ENCODE measurements around the gene DPY19L3.
A peak's percentile ranks its signal among the peaks of the same experiment; 100 is the strongest.
"Not testable (repeated sequence)": the region's sequence is repeated elsewhere in the genome, so short reads cannot be mapped to it uniquely, and the experiment has no call there.

DPY19L3 gene

GRCh38 chr19:32442650-32443049 is 37.1 kb downstream of the DPY19L3 start:
- no peak for DNase-seq (ENCODE audit: low read depth in 2 of 2)

DNA sequence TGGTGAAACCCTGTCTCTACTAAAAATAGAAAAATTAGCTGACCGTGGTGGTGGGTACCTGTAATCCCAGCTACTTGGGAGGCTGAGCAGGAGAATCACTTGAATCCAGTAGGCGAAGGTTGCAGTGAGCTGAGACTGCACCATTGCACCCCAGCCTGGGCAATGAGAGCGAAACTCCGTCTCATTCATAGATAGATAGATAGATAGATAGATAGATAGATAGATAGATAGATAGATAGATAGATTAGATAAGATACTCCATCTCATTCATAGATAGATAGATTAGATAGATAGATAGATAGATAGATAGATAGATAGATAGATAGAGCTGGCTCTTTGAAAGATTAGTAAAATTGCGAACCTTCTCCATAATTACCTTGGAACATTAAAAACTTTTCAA is 42.0 kb downstream of the DPY19L3 start:
- DNase-seq (ENCODE audit: low read depth in 2 of 2): not testable (repeated sequence)

DNA sequence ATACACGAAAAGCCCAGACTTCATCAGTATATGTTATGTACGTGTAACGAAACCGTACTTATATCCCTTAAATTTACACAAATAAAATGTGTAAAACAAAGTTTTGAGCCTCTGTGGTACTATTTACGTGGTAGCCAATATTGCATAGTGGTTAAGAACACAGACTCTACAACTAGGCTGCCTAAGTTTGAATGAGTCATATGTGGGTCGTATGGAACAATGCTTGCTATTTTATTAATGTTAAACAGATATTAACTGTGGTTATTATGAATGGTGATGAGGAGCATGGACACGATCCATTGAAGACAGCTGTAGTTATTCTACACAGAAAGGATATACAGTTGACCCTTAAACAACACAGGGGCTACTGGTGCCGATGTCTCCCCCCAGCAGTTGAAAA is 42.5 kb downstream of the DPY19L3 start:
- no peak for DNase-seq (ENCODE audit: low read depth in 2 of 2)

GRCh38 chr19:32450217-32450616 is 44.6 kb downstream of the DPY19L3 start:
- DNase-seq (ENCODE audit: low read depth in 2 of 2): no peak

GRCh38 chr19:32453736-32454135 is 48.2 kb downstream of the DPY19L3 start:
- DNase-seq (ENCODE audit: low read depth in 2 of 2): no peak

DNA sequence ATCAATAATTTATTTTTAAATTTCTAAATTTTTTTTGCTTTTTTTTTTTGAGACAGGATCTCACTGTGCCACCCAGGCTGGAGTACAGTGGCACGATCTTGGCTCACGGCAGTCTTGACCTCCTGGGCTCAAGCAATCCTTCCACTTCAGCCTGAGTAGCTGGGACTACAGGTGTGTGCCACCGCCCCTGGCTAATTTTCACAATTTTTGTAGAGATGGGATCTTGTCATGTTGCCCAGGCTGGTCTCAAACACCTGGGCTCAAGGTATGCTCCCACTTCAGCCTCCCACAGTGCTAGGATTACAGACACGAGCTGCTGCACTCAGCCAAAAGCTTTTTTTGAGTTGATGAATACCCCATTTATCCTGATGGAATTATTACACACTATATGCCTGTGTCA is 50.8 kb downstream of the DPY19L3 start:
- DNase-seq (ENCODE audit: low read depth in 2 of 2): no peak

DNA sequence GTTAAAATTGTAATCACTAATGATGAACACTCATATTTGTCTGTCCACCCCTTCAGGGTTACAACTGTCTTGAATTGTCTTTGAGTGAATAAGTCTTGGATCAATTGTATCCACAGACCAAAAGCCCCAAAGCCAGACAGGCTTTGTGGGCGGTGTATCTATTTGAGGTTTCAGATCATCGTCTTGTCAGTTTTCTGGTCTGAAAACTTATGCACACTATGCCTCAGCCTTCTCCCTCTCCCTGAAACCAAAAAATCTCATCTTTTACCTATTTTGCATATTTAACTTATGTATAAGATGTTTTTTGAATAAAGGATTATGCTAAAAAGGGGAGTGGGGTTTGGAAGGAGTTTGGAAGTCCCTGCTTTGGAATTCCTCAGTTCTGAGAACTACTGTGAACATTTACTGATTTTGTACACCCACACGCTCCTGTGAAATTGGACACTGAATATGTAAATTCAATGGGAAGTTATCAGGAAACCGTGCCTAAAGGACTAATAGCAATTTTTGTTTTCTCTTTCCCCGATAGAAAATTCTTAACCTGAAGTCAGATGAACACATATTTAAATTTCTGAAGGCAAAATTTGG is 52.1 kb downstream of the DPY19L3 start:
- DNase-seq (ENCODE audit: low read depth in 2 of 2): no peak

- DNase-seq (ENCODE audit: low read depth in 2 of 2): no peak
Observed at GRCh38 chr19:32458500-32459123, 53.0 kb downstream of the DPY19L3 start.

DNA sequence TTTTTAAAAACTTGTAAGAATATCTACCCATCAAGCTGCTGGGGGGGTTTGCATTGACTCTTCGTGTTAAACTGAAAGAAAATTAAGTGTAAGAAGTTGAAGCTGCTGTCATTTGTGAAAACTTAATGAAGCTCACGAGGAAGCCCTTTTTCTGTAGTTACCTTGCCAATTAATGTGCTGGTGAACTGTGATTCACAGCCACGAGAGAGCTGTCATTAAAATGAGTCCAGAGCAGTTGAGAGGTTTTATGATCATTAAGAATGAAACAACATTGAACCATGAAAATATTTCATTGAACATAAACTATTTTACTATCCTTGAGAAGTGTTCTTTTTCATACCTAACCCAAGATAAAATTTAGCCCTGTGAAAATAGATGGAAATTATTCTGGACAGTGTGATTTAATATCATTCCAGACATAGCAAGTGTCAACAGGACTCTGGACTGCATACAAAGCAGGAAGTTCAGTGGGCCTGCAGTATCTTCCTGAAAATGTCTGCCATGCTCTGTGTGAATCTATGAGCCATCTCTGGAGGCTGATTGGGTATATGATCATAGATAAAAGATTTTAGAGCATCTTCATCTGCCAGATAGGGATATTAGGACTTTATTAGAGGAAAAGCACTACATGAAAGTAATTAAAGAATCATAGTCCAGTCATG is 53.8 kb downstream of the DPY19L3 start:
- no peak for DNase-seq (ENCODE audit: low read depth in 2 of 2)

DNA sequence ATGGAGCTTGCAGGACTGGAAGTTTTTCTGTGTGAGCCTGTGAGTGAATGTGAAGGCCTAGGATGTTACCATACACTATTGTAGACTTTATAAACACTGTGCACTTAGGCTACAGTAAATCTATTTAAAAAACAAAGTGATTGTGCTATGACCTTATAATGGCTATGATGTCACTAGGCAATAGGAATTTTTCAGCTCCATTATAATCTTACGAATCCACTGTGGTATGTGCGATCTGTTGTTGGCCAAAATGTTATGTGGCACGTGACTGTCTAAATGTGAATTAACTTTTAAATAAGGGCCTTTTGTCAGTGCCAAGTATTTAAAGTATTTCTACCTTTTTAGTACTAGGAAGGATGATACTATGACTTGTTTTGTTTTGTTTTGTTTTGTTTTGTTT is 54.9 kb downstream of the DPY19L3 start:
- no peak for DNase-seq (ENCODE audit: low read depth in 2 of 2)

DNA sequence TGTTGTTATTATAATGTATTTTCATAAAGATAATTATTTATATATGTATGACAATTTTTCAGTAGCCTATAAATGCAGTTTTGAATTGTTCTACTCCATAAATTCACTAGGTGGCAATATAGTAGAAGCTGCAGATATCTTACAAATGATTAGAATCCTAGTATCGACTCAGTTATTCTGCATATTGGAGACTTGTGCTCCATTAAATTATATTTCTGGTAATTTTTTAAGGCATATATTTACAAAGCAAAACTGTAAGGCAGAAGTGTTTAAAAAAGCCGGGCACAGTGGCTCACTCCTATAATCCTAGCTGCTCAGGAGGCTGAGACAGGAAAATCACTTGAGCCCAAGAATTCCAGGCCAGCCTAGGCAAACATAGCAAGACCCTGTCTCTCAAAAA is 58.7 kb downstream of the DPY19L3 start:
- no peak for DNase-seq (ENCODE audit: low read depth in 2 of 2)

- DNase-seq (ENCODE audit: low read depth in 2 of 2): no peak
Observed at GRCh38 chr19:32465176-32465575, 59.6 kb downstream of the DPY19L3 start.

GRCh38 chr19:32469795-32470194 is 64.2 kb downstream of the DPY19L3 start:
- no peak for DNase-seq (ENCODE audit: low read depth in 2 of 2)

GRCh38 chr19:32471095-32471494 is 65.5 kb downstream of the DPY19L3 start:
- DNase-seq (ENCODE audit: low read depth in 2 of 2): no peak

- DNase-seq (ENCODE audit: low read depth in 2 of 2): no peak
Observed at GRCh38 chr19:32471811-32472210, 66.2 kb downstream of the DPY19L3 start.

DNA sequence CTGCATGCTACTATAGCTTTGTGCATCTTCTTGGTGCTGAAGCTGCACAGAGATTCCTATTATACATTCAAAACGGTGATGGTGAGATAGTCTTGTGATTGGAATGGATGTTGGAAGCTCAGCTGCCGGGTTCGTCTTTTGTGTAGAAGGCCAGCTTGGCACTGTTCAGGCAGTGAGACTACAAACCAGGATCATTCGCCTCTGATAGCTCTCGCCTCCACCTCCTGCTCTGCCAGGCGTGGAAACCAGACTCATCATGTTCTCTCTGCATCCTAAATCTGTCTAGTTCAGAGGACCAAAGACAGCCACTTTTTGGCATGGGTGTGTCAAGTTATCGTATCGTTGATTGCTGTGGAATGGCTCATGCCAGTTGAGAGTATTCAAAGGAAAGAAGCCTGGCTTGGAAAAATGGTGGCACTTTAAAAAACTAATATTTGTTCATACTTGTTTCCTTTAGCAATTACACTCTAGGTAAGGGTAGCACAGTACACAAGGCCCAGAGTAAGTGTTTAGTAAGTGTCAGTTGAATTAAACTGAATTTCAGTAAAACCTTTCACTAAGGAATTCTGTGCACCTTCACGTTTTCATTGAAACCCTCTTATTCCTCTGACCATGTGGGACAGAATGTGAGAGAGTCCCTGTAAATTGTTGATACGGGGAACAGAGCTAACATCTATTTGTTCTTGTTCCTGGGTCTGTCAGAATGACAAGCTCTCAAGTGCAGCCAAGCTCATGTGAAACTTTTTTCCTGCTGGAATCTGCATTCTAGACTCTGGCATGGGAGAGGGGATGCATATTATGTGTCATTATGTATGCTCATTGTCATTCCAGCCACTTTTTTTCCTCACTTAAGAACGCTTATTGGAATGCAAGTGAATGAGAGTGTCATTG is 69.8 kb downstream of the DPY19L3 start:
- no peak for DNase-seq (ENCODE audit: low read depth in 2 of 2)

GRCh38 chr19:32476032-32476350 is 70.4 kb downstream of the DPY19L3 start:
- no peak for DNase-seq (ENCODE audit: low read depth in 2 of 2)

DNA sequence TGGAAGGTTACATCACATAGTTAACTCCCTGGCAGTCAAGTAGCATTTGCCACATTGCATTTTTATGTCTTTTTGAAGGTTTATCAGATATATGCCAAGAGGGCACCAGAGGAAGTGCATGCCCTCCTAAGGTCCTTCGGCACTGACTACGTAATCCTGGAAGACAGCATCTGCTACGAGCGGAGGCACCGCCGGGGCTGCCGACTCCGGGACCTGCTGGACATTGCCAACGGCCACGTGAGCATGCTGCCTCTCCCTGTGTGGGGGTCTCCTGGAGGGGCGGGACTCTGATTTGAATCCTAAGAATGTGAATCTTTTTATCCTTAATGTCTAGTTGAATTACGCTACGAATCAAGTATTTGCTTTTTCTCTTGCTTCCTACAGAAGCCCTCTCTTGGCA is 74.8 kb downstream of the DPY19L3 start:
- DNase-seq (ENCODE audit: low read depth in 2 of 2): no peak

DNA sequence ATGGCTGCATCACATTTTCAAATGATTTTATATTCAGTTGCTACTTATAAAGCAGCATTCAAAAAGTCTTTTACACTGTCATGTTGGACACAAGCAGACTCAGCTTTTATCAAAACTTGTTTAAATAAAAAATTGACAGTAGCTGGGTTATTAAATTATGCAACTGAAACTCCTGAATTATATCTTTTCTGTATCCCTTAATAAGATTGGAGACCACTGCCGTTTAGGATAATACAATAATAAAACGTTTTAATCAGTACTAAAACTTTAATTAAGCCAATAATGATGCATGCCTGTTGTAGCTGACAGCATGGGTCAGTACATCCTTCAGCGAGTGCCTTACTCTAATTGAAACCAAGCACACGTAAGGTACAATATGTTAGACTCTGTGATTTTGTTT is 78.0 kb downstream of the DPY19L3 start:
- no peak for DNase-seq (ENCODE audit: low read depth in 2 of 2)

- DNase-seq (ENCODE audit: low read depth in 2 of 2): no peak
Observed at GRCh38 chr19:32489971-32490370, 84.4 kb downstream of the DPY19L3 start.

- no peak for DNase-seq (ENCODE audit: low read depth in 2 of 2)
Observed at GRCh38 chr19:32497391-32497790, 91.8 kb downstream of the DPY19L3 start.

DNA sequence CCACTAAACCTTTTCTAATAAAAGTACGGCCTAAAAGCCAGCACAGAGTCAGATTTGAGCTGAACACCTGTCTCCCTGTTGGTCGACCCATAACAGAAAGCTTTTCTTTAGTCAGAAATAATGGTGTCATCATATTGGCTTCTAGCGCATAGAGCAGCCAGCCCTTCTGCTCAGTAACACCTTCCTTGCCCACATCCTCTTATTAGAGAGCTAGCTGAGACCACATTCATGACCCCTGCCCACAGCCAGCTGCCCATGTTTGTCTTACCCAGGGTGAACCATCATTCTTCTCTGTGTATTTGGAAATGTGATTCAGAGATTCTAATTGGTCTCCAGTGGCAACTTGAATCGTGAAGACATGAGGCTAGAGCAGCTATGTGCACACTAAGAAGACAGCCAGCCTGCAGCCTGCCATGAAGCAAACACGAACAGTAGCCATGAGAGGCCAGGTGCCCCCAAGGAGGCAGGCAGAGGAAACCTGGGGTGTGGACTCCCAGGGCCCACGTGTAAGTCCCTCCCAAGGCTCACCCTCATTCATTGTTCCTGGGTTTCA is 93.2 kb downstream of the DPY19L3 start:
- DNase-seq (ENCODE audit: low read depth in 2 of 2): peak in 1 of 2 donors; percentile 5
